ENCODE data around the gene CD177.

CD177 gene

DNA sequence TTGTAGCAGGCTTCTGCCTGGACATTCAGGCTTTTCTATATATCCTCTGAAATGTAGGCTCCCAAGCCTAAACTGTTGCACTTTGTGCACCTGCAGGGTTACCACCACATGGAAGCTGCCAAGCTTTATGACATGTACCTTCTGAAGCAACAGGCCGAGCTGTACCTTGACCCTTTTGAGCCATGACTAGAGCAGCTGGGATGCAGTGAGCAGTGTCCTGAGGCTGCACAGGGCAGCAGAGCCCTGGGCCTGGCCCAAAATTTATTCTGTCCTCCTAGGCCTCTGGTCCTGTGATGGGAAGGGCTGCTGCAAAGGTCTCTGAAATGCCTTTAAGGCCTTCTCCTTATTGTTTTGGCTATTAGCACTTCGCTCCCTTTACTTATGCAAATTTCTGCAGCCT lies 23.5 kb upstream of the CD177 start:
- H3K4me3 ChIP-seq (ENCODE audit: insufficient read depth, low read length, poor library complexity, severe bottlenecking) = no peak overlapping the region
- no peaks in the 10 kb centered on the region for H4K20me1 ChIP-seq (ENCODE audit: low read depth, low read length)
- no peak overlapping the region for H3K4me2 ChIP-seq (ENCODE audit: low read depth, low read length, poor library complexity, severe bottlenecking)
- H3K27me3 ChIP-seq (ENCODE audit: low read length) = no peaks in the 10 kb centered on the region
- H3K9me2 ChIP-seq (replicated peaks; ENCODE audit: insufficient read depth, low read length) = no peaks in the 10 kb centered on the region
- H3F3A ChIP-seq (ENCODE audit: insufficient read depth) = no peaks in the 10 kb centered on the region
- no peak overlapping the region for H3K9ac ChIP-seq (ENCODE audit: low read length)
- H3K79me2 ChIP-seq (ENCODE audit: insufficient read depth, low read length) = no peaks in the 10 kb centered on the region
- H3K36me3 ChIP-seq (ENCODE audit: low read length) = no peaks in the 10 kb centered on the region
- no peak overlapping the region for H2AFZ ChIP-seq (ENCODE audit: low read depth, low read length, severe bottlenecking)
- TF ChIP-seq, protein P1, sequence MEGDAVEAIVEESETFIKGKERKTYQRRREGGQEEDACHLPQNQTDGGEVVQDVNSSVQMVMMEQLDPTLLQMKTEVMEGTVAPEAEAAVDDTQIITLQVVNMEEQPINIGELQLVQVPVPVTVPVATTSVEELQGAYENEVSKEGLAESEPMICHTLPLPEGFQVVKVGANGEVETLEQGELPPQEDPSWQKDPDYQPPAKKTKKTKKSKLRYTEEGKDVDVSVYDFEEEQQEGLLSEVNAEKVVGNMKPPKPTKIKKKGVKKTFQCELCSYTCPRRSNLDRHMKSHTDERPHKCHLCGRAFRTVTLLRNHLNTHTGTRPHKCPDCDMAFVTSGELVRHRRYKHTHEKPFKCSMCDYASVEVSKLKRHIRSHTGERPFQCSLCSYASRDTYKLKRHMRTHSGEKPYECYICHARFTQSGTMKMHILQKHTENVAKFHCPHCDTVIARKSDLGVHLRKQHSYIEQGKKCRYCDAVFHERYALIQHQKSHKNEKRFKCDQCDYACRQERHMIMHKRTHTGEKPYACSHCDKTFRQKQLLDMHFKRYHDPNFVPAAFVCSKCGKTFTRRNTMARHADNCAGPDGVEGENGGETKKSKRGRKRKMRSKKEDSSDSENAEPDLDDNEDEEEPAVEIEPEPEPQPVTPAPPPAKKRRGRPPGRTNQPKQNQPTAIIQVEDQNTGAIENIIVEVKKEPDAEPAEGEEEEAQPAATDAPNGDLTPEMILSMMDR (IDR thresholded peaks at IDR 0.05; ENCODE audit: insufficient read depth, low read length, poor library complexity, severe bottlenecking) = no peak
- no peak for TF ChIP-seq EZH2phosphoT487 (conservative IDR thresholded peaks at IDR 0.05; ENCODE audit: low read length)
- no peaks in the 10 kb centered on the region for H3K9me3 ChIP-seq (ENCODE audit: insufficient read depth, low read length)
- no peak overlapping the region for H3K27ac ChIP-seq (ENCODE audit: low read depth, low read length)

DNA sequence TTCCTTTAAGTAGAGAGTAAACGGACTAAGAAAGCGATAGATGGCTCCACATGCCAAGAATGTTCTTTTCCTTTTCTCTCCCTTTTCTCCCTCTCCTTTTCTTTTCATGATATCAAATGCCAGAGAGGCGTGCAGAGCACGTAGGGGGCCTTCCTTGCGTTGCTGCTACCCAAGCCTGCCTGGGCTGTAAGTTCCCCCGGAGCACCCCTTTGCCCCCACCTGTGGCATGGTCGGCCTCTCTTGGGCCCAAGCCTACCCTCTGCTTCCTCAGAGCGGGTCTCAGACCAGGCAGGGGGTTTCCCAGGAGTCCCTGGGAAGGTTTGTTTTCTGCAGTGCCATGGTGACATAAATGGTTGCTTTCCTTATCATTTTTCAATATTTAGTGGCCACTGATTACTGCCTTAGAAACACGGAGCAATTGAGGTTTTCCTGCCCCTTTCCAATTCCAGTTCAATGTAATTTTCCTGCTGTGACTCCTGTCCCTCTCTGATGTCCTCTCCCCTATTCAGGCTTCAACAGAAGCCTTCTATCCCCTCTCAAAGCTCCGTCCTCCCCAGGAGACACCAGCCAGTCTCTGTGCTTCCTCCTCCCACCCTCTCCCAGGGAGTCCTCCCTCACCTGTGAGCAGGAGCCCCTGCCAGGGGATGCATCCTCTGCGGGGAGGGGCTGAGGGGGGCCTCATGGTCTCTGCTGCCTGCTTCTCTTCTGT lies 22.6 kb upstream of the CD177 start:
- H3K9me2 ChIP-seq (replicated peaks; ENCODE audit: insufficient read depth, low read length) = no peaks in the 10 kb centered on the region
- no peaks in the 10 kb centered on the region for H3F3A ChIP-seq (ENCODE audit: insufficient read depth)
- H4K20me1 ChIP-seq (ENCODE audit: low read depth, low read length) = no peaks in the 10 kb centered on the region
- no peak overlapping the region for H2AFZ ChIP-seq (ENCODE audit: low read depth, low read length, severe bottlenecking)
- no peaks in the 10 kb centered on the region for H3K27me3 ChIP-seq (ENCODE audit: low read length)
- no peak overlapping the region for H3K4me2 ChIP-seq (ENCODE audit: low read depth, low read length, poor library complexity, severe bottlenecking)
- H3K9ac ChIP-seq (ENCODE audit: low read length) = no peak overlapping the region
- no peaks in the 10 kb centered on the region for H3K9me3 ChIP-seq (ENCODE audit: insufficient read depth, low read length)
- H3K36me3 ChIP-seq (ENCODE audit: low read length) = no peaks in the 10 kb centered on the region
- H3K79me2 ChIP-seq (ENCODE audit: insufficient read depth, low read length) = no peaks in the 10 kb centered on the region
- TF ChIP-seq EZH2phosphoT487 (conservative IDR thresholded peaks at IDR 0.05; ENCODE audit: low read length) = no peak
- TF ChIP-seq, protein P1 (IDR thresholded peaks at IDR 0.05; ENCODE audit: insufficient read depth, low read length, poor library complexity, severe bottlenecking) = no peak
- H3K4me3 ChIP-seq (ENCODE audit: insufficient read depth, low read length, poor library complexity, severe bottlenecking) = no peak overlapping the region
- no peak overlapping the region for H3K27ac ChIP-seq (ENCODE audit: low read depth, low read length)

DNA sequence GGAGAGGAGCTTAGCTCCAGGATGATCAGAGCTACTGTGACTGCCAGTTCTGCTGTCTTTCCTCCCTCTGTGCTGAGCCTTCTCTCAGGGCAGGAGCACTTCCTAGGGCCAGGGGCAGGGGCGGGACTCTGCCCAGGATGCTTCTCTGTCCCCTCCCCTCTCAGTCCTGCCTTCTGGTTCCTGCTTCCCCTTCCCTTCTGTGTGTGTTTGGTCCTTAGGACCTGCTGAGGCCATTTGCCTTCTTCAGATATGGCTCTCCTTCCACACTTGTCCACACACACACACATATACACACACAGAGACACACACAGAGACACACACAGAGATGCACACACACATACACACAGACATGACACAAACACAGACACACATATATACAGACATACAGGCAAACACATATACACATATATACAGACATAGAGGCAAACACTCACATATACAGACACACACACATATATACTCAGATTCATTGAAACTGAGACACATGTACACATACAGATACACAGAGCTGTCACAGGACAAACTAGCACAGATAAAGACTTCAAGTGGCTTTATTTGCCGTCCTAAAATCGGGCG lies 22.0 kb upstream of the CD177 start:
- Histone ChIP-seq H3F3A (ENCODE audit: insufficient read depth) (no peaks in the 10 kb centered on the region), H3K79me2 (ENCODE audit: insufficient read depth, low read length) (no peaks in the 10 kb centered on the region), H3K9me2 (replicated peaks; ENCODE audit: insufficient read depth, low read length) (no peaks in the 10 kb centered on the region), H3K9me3 (ENCODE audit: insufficient read depth, low read length) (no peaks in the 10 kb centered on the region), H2AFZ (ENCODE audit: low read depth, low read length, severe bottlenecking) (no peak overlapping the region), H3K27me3 (ENCODE audit: low read length) (no peaks in the 10 kb centered on the region), H3K36me3 (ENCODE audit: low read length) (no peaks in the 10 kb centered on the region), H3K27ac (ENCODE audit: low read depth, low read length) (no peak overlapping the region), H3K4me2 (ENCODE audit: low read depth, low read length, poor library complexity, severe bottlenecking) (no peak overlapping the region), H3K4me3 (ENCODE audit: insufficient read depth, low read length, poor library complexity, severe bottlenecking) (no peak overlapping the region), H4K20me1 (ENCODE audit: low read depth, low read length) (no peaks in the 10 kb centered on the region), H3K9ac (ENCODE audit: low read length) (no peak overlapping the region)
- TF ChIP-seq EZH2phosphoT487 (conservative IDR thresholded peaks at IDR 0.05; ENCODE audit: low read length) = no peak
- TF ChIP-seq, protein P1 (IDR thresholded peaks at IDR 0.05; ENCODE audit: insufficient read depth, low read length, poor library complexity, severe bottlenecking) = no peak
